Fibroblast of villous mesenchyme (primary cell): Measurements from ENCODE around the gene KCNMA1. TPM values are rescaled to one million over a fixed set of nuclear protein-coding genes. Genes with fewer than 3 reads are reported as not detected.

Experiments
- DNase-seq: peaks from one replicate; pipeline ENCODE4 v3.0.0-alpha.2; 2010; ENCODE audit warnings: low read depth
- H3K4me3 ChIP-seq: 2 replicates; pipeline ENCODE4 v1.5.1; 2011; ENCODE audit warnings: low read depth, mild to moderate bottlenecking, low read length
- CTCF ChIP-seq: IDR thresholded peaks from 2 replicates; pipeline ENCODE4 v1.5.1; 2012; ENCODE audit warnings: low read depth, mild to moderate bottlenecking, low read length; ENCODE audit not compliant: insufficient read depth
- total RNA-seq: library from RNA; depleted of rRNA; stranded (reverse); fragments of >200 nt; gene quantifications from 2 replicates; pipeline ENCODE4 v1.2.3, GENCODE V29; 2012

The KCNMA1 gene
- total RNA-seq, 1 donor = 36.7 TPM

GRCh38 chr10:77533146-77533886 lies 104.3 kb downstream of the KCNMA1 start:
- TF ChIP-seq CTCF = no peak
- no peak overlapping the region for H3K4me3 ChIP-seq
- no peak for DNase-seq

- H3K4me3 ChIP-seq = no peak overlapping the region
- DNase-seq = no peak
- TF ChIP-seq CTCF = no peak
These were observed 105.5 kb downstream of the KCNMA1 start for GRCh38 chr10:77532068-77532467.

DNA sequence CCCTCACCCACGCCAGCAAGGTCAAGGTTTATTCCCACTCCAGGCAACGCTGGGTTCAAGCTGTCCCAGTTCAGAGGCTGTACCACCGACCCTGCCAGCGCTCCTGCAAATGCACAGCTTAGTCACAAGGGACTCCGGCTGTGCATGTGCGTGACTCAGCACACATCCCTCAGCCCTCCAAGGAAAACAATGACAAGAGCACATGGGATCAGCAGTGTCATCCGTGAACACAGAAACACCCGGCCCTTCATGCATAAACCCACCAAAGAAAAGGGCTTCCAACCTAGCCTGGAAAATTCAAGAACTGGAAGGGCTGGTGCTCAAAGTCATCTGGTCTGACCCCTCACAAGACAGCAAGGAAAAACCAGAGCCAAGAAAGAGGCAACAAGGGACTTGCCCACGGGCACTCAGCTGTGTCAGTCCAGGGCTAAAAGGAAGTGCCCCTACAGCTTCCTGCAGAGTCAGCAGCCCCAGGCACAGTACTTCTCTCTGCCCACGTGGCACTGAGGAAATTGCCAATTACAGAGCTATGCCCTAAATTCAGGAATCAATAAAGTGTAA lies 106.1 kb downstream of the KCNMA1 start:
- peak; percentile 80 for DNase-seq
- H3K4me3 ChIP-seq = no peak overlapping the region
- no peak for TF ChIP-seq CTCF

GRCh38 chr10:77530011-77530410 lies 107.6 kb downstream of the KCNMA1 start:
- TF ChIP-seq CTCF = no peak
- no peak overlapping the region for H3K4me3 ChIP-seq
- no peak for DNase-seq

- no peak for TF ChIP-seq CTCF
- no peak overlapping the region for H3K4me3 ChIP-seq
- no peak for DNase-seq
These were observed 108.5 kb downstream of the KCNMA1 start for GRCh38 chr10:77529050-77529576.

DNA sequence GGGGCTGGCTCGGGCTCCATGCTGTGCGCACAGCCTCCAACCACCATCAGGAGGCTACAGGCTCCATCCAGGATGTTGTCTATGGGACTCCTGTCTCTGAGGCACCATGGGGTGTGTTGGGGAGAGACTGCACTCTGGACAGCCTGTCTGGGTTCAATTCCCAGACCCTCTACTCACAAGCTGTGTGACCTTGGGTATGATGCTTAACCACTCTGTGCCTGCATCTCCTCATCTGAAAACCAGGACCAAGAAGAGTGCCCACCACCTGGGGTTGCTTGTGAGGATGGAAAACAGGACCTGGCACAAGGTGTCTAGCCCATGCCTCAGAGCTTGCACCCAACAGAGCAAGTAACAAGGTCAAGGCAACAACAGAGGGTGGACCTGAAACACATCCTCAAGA lies 109.8 kb downstream of the KCNMA1 start:
- no peak overlapping the region for H3K4me3 ChIP-seq
- TF ChIP-seq CTCF = no peak
- DNase-seq = no peak
